ENCODE measurements around the gene SMPDL3A.

GRCh38 chr6:122788663-122789181, 336 bp upstream of the SMPDL3A start:
- TF ChIP-seq POLR2A (IDR thresholded peaks at IDR 0.05) (no peak), POLR2AphosphoS5 (IDR thresholded peaks at IDR 0.05) (no peak)
- TF ChIP-seq, protein P1, sequence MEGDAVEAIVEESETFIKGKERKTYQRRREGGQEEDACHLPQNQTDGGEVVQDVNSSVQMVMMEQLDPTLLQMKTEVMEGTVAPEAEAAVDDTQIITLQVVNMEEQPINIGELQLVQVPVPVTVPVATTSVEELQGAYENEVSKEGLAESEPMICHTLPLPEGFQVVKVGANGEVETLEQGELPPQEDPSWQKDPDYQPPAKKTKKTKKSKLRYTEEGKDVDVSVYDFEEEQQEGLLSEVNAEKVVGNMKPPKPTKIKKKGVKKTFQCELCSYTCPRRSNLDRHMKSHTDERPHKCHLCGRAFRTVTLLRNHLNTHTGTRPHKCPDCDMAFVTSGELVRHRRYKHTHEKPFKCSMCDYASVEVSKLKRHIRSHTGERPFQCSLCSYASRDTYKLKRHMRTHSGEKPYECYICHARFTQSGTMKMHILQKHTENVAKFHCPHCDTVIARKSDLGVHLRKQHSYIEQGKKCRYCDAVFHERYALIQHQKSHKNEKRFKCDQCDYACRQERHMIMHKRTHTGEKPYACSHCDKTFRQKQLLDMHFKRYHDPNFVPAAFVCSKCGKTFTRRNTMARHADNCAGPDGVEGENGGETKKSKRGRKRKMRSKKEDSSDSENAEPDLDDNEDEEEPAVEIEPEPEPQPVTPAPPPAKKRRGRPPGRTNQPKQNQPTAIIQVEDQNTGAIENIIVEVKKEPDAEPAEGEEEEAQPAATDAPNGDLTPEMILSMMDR (IDR thresholded peaks at IDR 0.05) = no peak

Measured in breast epithelium (tissue), 3 donors.